K562 (cell line): Measurements from ENCODE around the gene TMEM187. TPM values are rescaled to one million over a fixed set of nuclear protein-coding genes. Genes with fewer than 3 reads are reported as not detected.

Source experiments
- ATAC-seq: fragments of 200-7000 bp; cut with Tn5 transposase; 3 replicates; pipeline ENCODE4 v1.9.1; 2020; ENCODE audit warnings: moderate library complexity
- BruUV-seq: library from RNA; stranded (reverse); fragments of 400-500 nt; replicated peaks from 2 replicates; lab custom pipeline; 2021; lab: Mats Ljungman, UMichigan
- CTCF ChIA-PET: fragments of 300-600 bp; formaldehyde crosslinking; extraction: SDS; loops from one replicate; lab custom pipeline; 2021; ENCODE audit warnings: low intra/inter-chr PET ratio; lab: Yijun Ruan, JAX
- POLR2A ChIA-PET: fragments of 300-600, 350-650 bp; sonication (Branson Sonifier 250); formaldehyde crosslinking; extraction: SDS; loops from one replicate; lab custom pipeline; 2021; ENCODE audit warnings: antibody characterized with exemption, inconsistent platforms; lab: Yijun Ruan, JAX
- DNase-seq, 4 experiments: peaks; one replicate each; pipeline versions ENCODE4 v3.0.0 to v3.0.0-alpha.2; 2011 to 2018; ENCODE audit warnings: low spot score in 3 of 4, mixed read lengths in 3 of 4; ENCODE audit errors: extremely low read depth in 1 of 4
- FAIRE-seq: peaks from 2 replicates; lab custom pipeline; 2011; peaks lifted over from hg19 to GRCh38; lab: Jason Lieb, UNC
- H2AFZ ChIP-seq: 2 replicates; pipeline ENCODE4 v1.6.0; 2011; ENCODE audit warnings: low read depth, low read length, control low read depth, inconsistent platforms
- H3K27ac ChIP-seq: fragments of 200-600 bp; 3 replicates; pipeline ENCODE4 v1.8.0; 2011; ENCODE audit warnings: low read depth, mild to moderate bottlenecking, control low read depth, inconsistent platforms, low read length, moderate library complexity, mixed read lengths; ENCODE audit errors: extremely low read depth
- H3K27me3 ChIP-seq, 2 experiments: fragments of 300-600 bp in 1 of 2; 2 replicates in 1 of 2; 3 replicates in 1 of 2; pipeline versions ENCODE4 v1.6.0 to v1.8.0; 2011; ENCODE audit warnings: inconsistent platforms in 2 of 2, low read length in 2 of 2, mild to moderate bottlenecking in 1 of 2, mixed read lengths in 1 of 2, moderate library complexity in 1 of 2; ENCODE audit not compliant: control insufficient read depth in 2 of 2, insufficient read depth in 2 of 2
- H3K36me3 ChIP-seq: fragments of 300-600 bp; 3 replicates; pipeline ENCODE4 v1.8.0; 2011; ENCODE audit warnings: mild to moderate bottlenecking, low read length, inconsistent platforms; ENCODE audit not compliant: control insufficient read depth, insufficient read depth
- H3K4me1 ChIP-seq, 2 experiments: fragments of 200-600 bp in 1 of 2; replicated peaks in 1 of 2; 2 replicates in 1 of 2; 3 replicates in 1 of 2; pipeline versions ENCODE4 v1.5.1 to v1.8.0; 2011; ENCODE audit warnings: inconsistent platforms in 2 of 2, low read length in 2 of 2, mild to moderate bottlenecking in 1 of 2, mixed read lengths in 1 of 2, moderate library complexity in 1 of 2; ENCODE audit not compliant: control insufficient read depth in 2 of 2, insufficient read depth in 2 of 2
- H3K4me2 ChIP-seq: 2 replicates; pipeline ENCODE4 v1.6.1; 2011; ENCODE audit warnings: low read length, control low read depth, inconsistent platforms, mixed read lengths; ENCODE audit not compliant: insufficient read depth
- H3K4me3 ChIP-seq: fragments of 200-600 bp; sonication (generic), shearing (Covaris generic); 2 replicates; pipeline ENCODE4 v1.5.1; 2016; ENCODE audit warnings: control low read depth, inconsistent platforms
- H3K79me2 ChIP-seq: fragments of 200-600 bp; 3 replicates; pipeline ENCODE4 v1.8.0; 2011; ENCODE audit warnings: low read length, inconsistent platforms; ENCODE audit not compliant: control insufficient read depth, insufficient read depth
- H3K9ac ChIP-seq, 2 experiments: 2 replicates each; pipeline versions ENCODE4 v1.6.0 to v1.6.1; 2011; ENCODE audit warnings: low read depth in 2 of 2, low read length in 2 of 2, control low read depth in 1 of 2, inconsistent platforms in 1 of 2, mild to moderate bottlenecking in 1 of 2, mixed read lengths in 1 of 2; ENCODE audit not compliant: insufficient read depth in 1 of 2
- H3K9me1 ChIP-seq: one replicate; pipeline ENCODE4 v1.6.0; 2011; ENCODE audit warnings: inconsistent platforms, mild to moderate bottlenecking, low read length, moderate library complexity; ENCODE audit not compliant: control insufficient read depth, insufficient read depth
- H3K9me3 ChIP-seq: replicated peaks from 2 replicates; pipeline ENCODE4 v1.5.1; 2011; ENCODE audit warnings: low read depth, low read length, inconsistent platforms; ENCODE audit not compliant: control insufficient read depth, insufficient read depth
- H4K20me1 ChIP-seq: replicated peaks from 2 replicates; pipeline ENCODE4 v1.6.1; 2011; ENCODE audit warnings: low read length, inconsistent platforms, mixed read lengths; ENCODE audit not compliant: control insufficient read depth, insufficient read depth
- ARID3B ChIP-seq: fragments of 250-450 bp; sonication (Bioruptor Pico); IDR thresholded peaks from 2 replicates; pipeline ENCODE4 v1.4.0; 2020; ENCODE audit warnings: borderline replicate concordance
- ERF ChIP-seq: fragments of 450-650 bp; formaldehyde crosslinking; IDR thresholded peaks from 2 replicates; pipeline ENCODE4 v1.4.0; 2020; ENCODE audit warnings: mild to moderate bottlenecking, mixed read lengths
- ID3 ChIP-seq, 2 experiments: fragments of 250-450 bp in 1 of 2; fragments of 450-650 bp in 1 of 2; sonication (Bioruptor Pico) in 1 of 2; IDR thresholded peaks; 2 replicates each; pipeline versions ENCODE4 v1.6.1 to v1.8.0; 2016 to 2021; ENCODE audit warnings: mild to moderate bottlenecking in 2 of 2, moderate library complexity in 2 of 2, missing compliant biosample characterization in 1 of 2, missing genetic modification characterization in 1 of 2
- L3MBTL2 ChIP-seq: fragments of 450-650 bp; IDR thresholded peaks from 2 replicates; pipeline ENCODE4 v1.6.1; 2016; ENCODE audit warnings: mild to moderate bottlenecking, moderate library complexity
- MAFF ChIP-seq: IDR thresholded peaks from 2 replicates; pipeline ENCODE4 v1.6.1; 2012; ENCODE audit warnings: low read length, improper control_type of control experiment
- NCOR1 ChIP-seq: fragments of 450-650 bp; IDR thresholded peaks from 2 replicates; pipeline ENCODE4 v1.6.1; 2016; ENCODE audit warnings: mild to moderate bottlenecking, moderate library complexity
- PHF20 ChIP-seq: fragments of 450-650 bp; IDR thresholded peaks from 2 replicates; pipeline ENCODE4 v1.6.1; 2018; ENCODE audit not compliant: partially characterized antibody
- RBM39 ChIP-seq: fragments of 200-400 bp; formaldehyde crosslinking; optimal IDR thresholded peaks from 2 replicates; pipeline ENCODE3; 2018; ENCODE audit warnings: low read depth, low read length
- SIN3A ChIP-seq, 2 experiments: fragments of 150-350 bp in 1 of 2; IDR thresholded peaks; 2 replicates each; pipeline ENCODE4 v1.6.1; 2011 to 2016; ENCODE audit warnings: borderline replicate concordance in 2 of 2, low read depth in 2 of 2, low read length in 2 of 2, mild to moderate bottlenecking in 2 of 2, moderate library complexity in 2 of 2; ENCODE audit not compliant: control insufficient read depth in 1 of 2
- SNRNP70 ChIP-seq: fragments of 200-400 bp; formaldehyde crosslinking; optimal IDR thresholded peaks from 2 replicates; pipeline ENCODE3; 2017; ENCODE audit warnings: low read depth, low read length
- ZNF696 ChIP-seq: fragments of 250-450 bp; sonication (Bioruptor Pico); conservative IDR thresholded peaks from 2 replicates; pipeline ENCODE4 v1.4.0; 2020; ENCODE audit warnings: mild to moderate bottlenecking, moderate library complexity
- ZNF77 ChIP-seq: fragments of 250-450 bp; sonication (Bioruptor Pico); IDR thresholded peaks from 2 replicates; pipeline ENCODE4 v1.5.0; 2020
- WGBS: fragments of 100-300 bp; shearing (Covaris generic); methylation state at CpG from one replicate; pipeline ENCODE4 v1.1.6; 2016; ENCODE audit warnings: low coverage, mixed read lengths; ENCODE audit not compliant: insufficient coverage; ENCODE audit errors: missing lambda C conversion rate; 5-methylcytosine and 5-hydroxymethylcytosine counted together
- in situ Hi-C: fragments of 300-500 bp; cut with MboI; formaldehyde crosslinking; loops from 4 replicates; pipeline ENCODE4 v1.15.0; 2018; ENCODE audit warnings: inconsistent platforms, mixed read lengths
- intact Hi-C: fragments of 100-400 bp; cut with micrococcal nuclease; formaldehyde crosslinking; loops from 2 replicates; pipeline ENCODE4 v1.14.2; 2022
- polyA plus RNA-seq, 8 experiments: library from polyadenylated mRNA; depleted of rRNA in 4 of 8; stranded (reverse) in 5 of 8; unstranded in 3 of 8; fragments of >200 nt; fragmentation: Nextera tagmentation in 2 of 8; fragmentation: Illumina TruSeq in 1 of 8; extraction: Ambion mirVana in 2 of 8; extraction: Trizol in 1 of 8; gene quantifications; 2 replicates each; pipeline versions ENCODE4 v1.2.1 to v1.2.3, GENCODE V29; 2011 to 2014; ENCODE audit warnings: inconsistent platforms in 1 of 8, missing spikeins in 1 of 8
- total RNA-seq, 7 experiments: library from RNA; depleted of rRNA in 6 of 7; stranded (reverse); fragments of >200 nt in 6 of 7; fragmentation: Illumina TruSeq in 2 of 7; extraction: Trizol in 2 of 7; gene quantifications; 2 replicates each; pipeline versions ENCODE4 v1.2.1 to v1.2.3, GENCODE V29; 2011 to 2021; ENCODE audit warnings: low replicate concordance in 1 of 7

The TMEM187 gene
- total and polyA plus RNA-seq, 9 of the 15 experiments (the other 6 are each of a cell fraction or from before 2014, with no cell fraction given) = 0.13 to 6.4 (median 1.6) TPM

- FAIRE-seq (peak; percentile 72), DNase-seq (peak; percentile 59 to 77 (median 60)), ATAC-seq (peak; percentile 73)
- intact Hi-C loops (no loop called here), in situ Hi-C loops (no loop called here)
- Histone ChIP-seq H2AFZ (peak within 1 kb of the TSS; percentile 78), H3K36me3 (peaks cover 24% of the 10 kb centered on the region), H3K9ac (peak within 1 kb of the TSS; percentile 64 to 91), H3K27me3 (no peaks in the 10 kb centered on the region), H3K79me2 (peaks cover 7% of the 10 kb centered on the region; the same call in 2 of the 3 replicates), H3K4me3 (peak within 1 kb of the TSS; percentile 44), H3K4me2 (peak within 1 kb of the TSS; percentile 78), H3K4me1 (peaks cover 16 to 76% of the 10 kb centered on the region in 2 experiments), H4K20me1 (no peaks in the 10 kb centered on the region), H3K9me3 (no peaks in the 10 kb centered on the region), H3K27ac (peak within 1 kb of the TSS; percentile 60), H3K9me1 (no peaks in the 10 kb centered on the region)
- CTCF ChIA-PET = no interaction called here
- POLR2A ChIA-PET = interaction anchor here (1.1 to 1.6 kb wide), 4 partner anchors 9 to 74 kb away, joined by 3 to 5 read pairs (median 4); partner anchors contain the start of genes ARHGAP4 and NAA10
- BruUV-seq = TSS peak; percentile 38
- WGBS = 22% methylated on average over 9 of the region's 31 CpGs
- TF ChIP-seq PHF20 (peak; percentile 25), MAFF (no peak), SNRNP70 (no peak), L3MBTL2 (peak; percentile 48; the same call in 1 of the 2 replicates), ZNF77 (no peak), ERF (CRISPR knock-in tag) (no peak), NCOR1 (no peak), ID3 (CRISPR knock-in tag; IDR thresholded peaks at IDR 0.05) (no peak), ID3 (tag; IDR thresholded peaks at IDR 0.05) (no peak), RBM39 (no peak), ZNF696 (CRISPR knock-in tag) (no peak), SIN3A (IDR thresholded peaks at IDR 0.05; ENCODE audit: borderline replicate concordance in 2 of 2, control insufficient read depth in 1 of 2, low read depth in 2 of 2, low read length in 2 of 2) (peak in 1 of 2 experiments; percentile 33; a peak in 1 of 4 replicates), ARID3B (CRISPR knock-in tag) (no peak)
Measured at GRCh38 chrX:153944140-153944799, 28.3 kb upstream of the TMEM187 start, which contains the start of gene RENBP. RENBP (minus strand) TSS chrX:153944643; CDS start chrX:153944610, 33 bp downstream.
